Measurements from ENCODE around the gene FGF11.

FGF11 gene
- total RNA-seq = 0 to 0.39 (median 0.24) reads per million in 9 experiments

DNA sequence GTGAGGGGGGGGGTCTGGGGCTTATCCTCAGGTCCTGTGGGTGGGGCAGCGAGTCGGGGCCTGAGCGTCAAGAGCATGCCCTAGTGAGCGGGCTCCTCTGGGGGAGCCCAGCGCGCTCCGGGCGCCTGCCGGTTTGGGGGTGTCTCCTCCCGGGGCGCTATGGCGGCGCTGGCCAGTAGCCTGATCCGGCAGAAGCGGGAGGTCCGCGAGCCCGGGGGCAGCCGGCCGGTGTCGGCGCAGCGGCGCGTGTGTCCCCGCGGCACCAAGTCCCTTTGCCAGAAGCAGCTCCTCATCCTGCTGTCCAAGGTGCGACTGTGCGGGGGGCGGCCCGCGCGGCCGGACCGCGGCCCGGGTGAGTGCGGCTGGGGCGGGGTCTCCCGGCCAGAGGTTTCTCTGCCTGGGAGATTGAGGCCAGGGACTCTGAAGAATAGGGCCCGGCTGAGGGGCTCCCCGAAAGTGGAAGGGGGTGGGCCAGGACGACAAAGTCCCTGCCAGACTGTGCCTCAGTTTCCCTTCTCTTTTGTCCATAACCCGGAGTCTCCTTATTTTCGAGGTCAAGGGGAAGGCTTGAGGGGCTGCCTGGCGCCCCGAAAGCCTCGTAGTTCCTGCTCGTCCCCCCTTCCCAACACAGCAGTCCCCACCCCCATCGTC lies at the start of gene FGF11:
Gene FGF11 (plus strand): TSS at position 51 of the 651 bp plus-strand sequence. CDS start 109 bp downstream, at position 160.
- Mint-ChIP-seq H3K27me3 (peaks cover 52 to 67% of the 10 kb centered on the region in 2 donors), H3K36me3 (ENCODE audit: insufficient read depth) (peaks cover 30% of the 10 kb centered on the region), H3K4me3 (peak within 1 kb of the TSS; percentile 78 to 83), H3K9me3 (no peaks in the 10 kb centered on the region), H3K27ac (peak within 1 kb of the TSS; percentile 16 to 87), H3K4me1 (ENCODE audit: low read depth in 2 of 2) (peaks cover 34 to 41% of the 10 kb centered on the region in 2 donors)
- ATAC-seq (replicated peaks) (no peak), DNase-seq (no peak)

DNA sequence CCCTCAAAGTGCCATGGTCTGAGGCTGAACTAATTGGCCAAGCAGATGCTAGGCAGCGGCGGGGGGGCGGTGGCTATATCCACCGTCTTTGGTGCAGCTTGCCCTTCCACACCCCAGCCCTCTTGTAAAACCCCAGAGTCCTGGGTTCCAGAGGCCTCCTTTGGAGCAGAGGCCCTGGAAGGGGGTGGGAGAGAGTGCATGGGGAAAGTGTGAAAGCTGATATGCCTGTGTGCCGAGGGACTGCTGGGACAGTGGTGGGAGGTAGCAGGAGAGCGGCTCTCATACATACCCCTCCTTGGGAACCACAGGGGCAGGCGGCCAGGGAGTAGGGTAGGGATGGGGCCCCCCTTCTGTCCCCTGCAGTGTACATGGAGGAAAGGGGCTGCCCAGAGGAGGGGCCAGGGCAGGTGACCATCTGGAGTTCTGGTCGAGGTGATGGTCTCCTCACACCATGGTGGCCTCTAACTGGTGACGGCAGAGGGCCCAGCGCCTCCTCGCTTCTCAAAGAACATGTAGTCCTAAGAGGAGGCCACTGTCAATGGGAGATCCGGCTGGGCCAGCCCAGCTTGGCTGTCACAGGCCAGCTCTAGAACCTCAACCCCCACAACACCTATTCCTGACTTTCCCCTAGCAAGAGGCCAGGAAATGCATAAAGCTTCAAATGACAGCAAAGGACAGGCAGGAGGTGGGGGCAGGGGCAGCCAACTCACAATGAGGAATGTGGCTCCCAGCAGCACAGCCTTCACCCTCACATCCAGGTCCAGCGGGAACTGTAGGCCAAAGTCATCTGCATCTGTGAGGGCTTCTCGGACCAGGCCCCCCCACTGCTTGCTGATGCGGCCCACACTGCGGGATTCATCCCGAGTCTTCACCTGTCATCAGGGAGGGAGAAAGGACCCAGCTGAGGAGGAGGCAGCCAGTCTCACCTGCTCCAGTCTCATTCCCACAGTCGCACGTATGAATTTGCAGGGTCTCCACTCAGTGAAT lies 49.1 kb upstream of the FGF11 start:
- no peak for ATAC-seq (replicated peaks)
- DNase-seq = no peak
- Mint-ChIP-seq H3K27me3 (no peaks in the 10 kb centered on the region), H3K27ac (peak overlapping the region; percentile 39 to 71), H3K36me3 (ENCODE audit: insufficient read depth) (peaks cover 29% of the 10 kb centered on the region), H3K9me3 (no peaks in the 10 kb centered on the region), H3K4me3 (no peak overlapping the region), H3K4me1 (ENCODE audit: low read depth in 2 of 2) (peaks cover 22 to 24% of the 10 kb centered on the region in 2 donors)

DNA sequence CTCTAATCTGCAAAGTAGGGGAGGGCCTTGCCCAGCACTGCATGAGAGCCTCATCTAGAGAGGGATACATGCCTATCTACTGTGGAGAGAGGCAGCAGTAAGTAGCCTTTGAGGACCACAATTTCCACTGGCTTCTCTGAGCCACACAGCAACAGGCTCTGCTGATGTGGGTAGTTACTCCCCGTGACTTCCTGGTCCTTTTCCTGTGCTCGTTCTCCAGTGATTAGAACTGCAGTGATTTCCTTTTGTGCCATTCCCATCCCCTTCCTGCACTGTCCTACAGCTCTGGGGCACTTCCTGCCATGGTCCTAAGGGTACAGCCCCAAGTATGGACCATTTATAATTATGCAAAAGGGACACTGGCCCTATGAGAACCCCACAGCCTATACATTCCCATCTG lies 48.0 kb upstream of the FGF11 start:
- no peaks in the 10 kb centered on the region for H3K9me3 Mint-ChIP-seq
- ATAC-seq (replicated peaks) = no peak
- H3K27me3 Mint-ChIP-seq = no peaks in the 10 kb centered on the region
- no peak overlapping the region for H3K4me3 Mint-ChIP-seq
- peaks cover 29% of the 10 kb centered on the region for H3K36me3 Mint-ChIP-seq (ENCODE audit: insufficient read depth)
- peak overlapping the region in 1 of 2 donors; percentile 63 for H3K27ac Mint-ChIP-seq
- DNase-seq = no peak
- H3K4me1 Mint-ChIP-seq (ENCODE audit: low read depth in 2 of 2) = peaks cover 22 to 24% of the 10 kb centered on the region in 2 donors

DNA sequence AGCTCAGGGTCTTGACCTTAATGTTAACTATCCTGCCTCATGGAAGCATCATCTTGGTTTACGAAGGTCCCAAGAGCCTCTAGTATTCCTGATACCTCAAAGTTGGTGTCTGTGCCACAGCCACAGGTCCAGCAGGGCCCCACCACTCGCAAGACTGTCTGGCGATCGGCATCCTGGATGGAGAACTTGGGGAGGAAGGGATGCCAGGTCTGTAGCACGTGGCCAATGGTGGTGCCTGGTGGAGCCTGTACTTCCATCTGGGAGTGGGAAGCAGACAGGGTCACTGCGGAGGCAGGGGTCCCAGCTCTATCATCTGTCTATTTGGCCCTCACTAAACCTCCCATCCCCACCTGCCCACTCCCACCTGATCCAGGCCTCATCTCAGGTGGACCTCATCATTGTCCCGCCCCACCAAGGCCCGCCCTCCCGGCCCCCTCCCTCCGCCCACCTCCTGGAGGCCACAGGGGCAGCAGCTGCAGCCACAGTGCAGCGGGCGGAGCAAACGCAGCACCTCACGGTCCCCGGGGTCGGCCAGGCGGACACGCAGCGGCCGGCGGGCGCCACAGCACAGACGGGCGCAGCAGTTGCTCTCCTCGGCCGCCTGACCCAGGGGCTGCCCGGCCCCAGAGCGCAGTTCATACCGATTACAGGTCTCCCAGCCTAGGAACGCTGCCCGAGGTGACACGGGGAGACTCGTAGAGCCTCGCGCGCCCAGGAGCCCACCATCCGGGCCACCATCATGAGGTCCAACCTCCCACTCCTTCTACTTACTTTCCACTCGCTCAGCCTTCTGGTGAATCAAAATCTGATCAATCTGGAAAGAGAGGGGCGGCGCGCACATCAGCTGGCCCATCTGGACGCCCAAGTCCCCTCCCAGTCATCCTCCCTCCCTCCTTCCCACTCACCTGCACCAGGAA lies 46.4 kb upstream of the FGF11 start:
- Mint-ChIP-seq H3K36me3 (ENCODE audit: insufficient read depth) (peaks cover 24% of the 10 kb centered on the region), H3K4me1 (ENCODE audit: low read depth in 2 of 2) (peaks cover 20 to 24% of the 10 kb centered on the region in 2 donors)
- no peak for ATAC-seq (replicated peaks)

DNA sequence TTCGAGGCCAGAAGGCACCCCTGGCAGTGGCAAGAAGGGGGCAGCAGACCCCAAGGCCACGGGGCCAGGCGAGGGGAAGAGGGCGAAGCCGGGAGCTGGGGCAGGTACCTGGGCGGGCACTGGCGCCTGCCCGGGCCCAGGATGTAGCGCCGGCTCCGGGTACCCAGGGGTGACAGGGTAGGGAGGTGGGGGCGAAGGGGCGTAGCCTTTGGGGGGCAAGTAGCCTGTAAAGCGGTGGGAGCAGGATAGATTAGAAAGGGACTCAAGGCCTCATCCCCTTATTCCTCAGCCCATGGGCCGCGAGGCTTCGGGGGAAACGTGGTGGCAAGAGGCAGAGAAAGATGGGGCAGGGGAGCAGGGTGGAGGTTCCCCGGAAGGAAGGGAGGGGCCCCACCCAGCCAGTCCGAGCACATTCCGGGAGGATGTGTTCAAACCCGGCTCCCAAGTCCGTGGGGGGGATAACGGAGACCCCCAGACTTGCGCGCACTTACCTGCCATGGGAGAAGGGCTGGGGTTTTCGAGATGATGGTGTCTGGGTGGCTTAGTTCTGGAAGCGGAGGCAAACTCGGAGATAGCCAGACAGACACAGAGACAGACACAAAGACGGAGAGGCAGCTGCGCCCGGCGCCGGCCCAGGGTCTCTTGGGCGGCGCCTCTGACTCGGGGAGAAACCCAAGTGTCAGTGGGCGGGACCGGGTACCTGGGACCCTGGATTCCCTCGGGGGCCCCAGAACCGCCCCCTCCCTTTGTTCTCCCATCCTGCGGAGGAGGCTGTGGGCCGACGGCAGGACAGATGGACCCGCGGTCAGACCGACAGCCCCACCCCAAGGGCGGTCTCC lies 45.5 kb upstream of the FGF11 start:
- peaks cover 24% of the 10 kb centered on the region for H3K36me3 Mint-ChIP-seq (ENCODE audit: insufficient read depth)
- no peaks in the 10 kb centered on the region for H3K27me3 Mint-ChIP-seq
- ATAC-seq (replicated peaks) (peak; percentile 72), DNase-seq (peak in 2 of 3 experiments; percentile 69 to 70)
- peak overlapping the region; percentile 92 to 97 for H3K4me3 Mint-ChIP-seq
- peaks cover 20 to 24% of the 10 kb centered on the region in 2 donors for H3K4me1 Mint-ChIP-seq (ENCODE audit: low read depth in 2 of 2)
- peak overlapping the region; percentile 95 to 96 for H3K27ac Mint-ChIP-seq
- no peaks in the 10 kb centered on the region for H3K9me3 Mint-ChIP-seq

More for the DNA sequence above, 46.4 kb upstream of the FGF11 start:
- no peaks in the 10 kb centered on the region for H3K27me3 Mint-ChIP-seq
- peak overlapping the region; percentile 95 to 96 for H3K27ac Mint-ChIP-seq
- no peak for DNase-seq
- H3K9me3 Mint-ChIP-seq = no peaks in the 10 kb centered on the region
- H3K4me3 Mint-ChIP-seq = peak overlapping the region; percentile 92 to 97

DNA sequence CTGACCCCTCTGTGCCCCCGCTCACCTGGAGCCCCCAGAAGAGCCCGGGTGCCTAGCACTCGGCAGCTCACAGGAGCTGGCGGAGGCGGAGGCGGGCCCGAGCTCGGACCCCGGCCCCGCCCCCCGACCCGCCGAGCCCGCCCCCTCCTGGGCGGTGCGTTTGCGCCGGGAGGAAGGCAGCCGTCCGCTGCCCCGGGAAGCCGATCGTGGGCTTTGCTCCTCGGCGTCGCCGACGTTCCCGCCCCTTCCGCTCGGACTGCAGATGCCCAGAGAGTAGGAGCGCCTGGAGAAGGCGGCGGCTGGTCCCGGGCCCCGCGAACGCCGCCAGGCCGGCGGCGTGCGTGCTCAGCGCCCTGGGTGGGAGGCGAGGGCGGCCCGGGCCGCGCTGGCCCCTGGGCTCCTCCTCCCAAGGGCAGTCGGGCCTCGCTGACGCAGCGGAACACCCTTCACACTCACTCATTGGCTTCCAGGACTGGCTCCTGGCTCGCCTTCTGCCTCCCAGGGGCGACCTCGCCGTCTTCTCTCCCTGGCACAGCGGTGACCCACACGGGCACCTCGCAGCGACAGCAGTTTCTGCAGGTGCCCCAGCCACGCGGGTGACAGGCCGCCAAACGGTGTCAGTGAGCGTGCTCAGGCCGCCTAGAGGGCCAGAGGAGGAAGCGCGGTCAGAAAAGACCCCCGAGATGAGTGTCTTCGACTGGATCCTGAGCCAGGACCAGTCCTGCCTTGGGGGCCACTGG lies 44.7 kb upstream of the FGF11 start, which contains the start of gene PLSCR3:
Gene PLSCR3 (minus strand): TSS at position 74 of the 740 bp plus-strand sequence. CDS start 415 bp downstream, outside the sequence.
- Mint-ChIP-seq H3K4me3 (peak within 1 kb of the TSS; percentile 92 to 97), H3K4me1 (ENCODE audit: low read depth in 2 of 2) (peaks cover 20 to 24% of the 10 kb centered on the region in 2 donors), H3K36me3 (ENCODE audit: insufficient read depth) (peaks cover 20% of the 10 kb centered on the region), H3K9me3 (no peaks in the 10 kb centered on the region), H3K27me3 (no peaks in the 10 kb centered on the region), H3K27ac (peak within 1 kb of the TSS; percentile 95 to 96)
- ATAC-seq (replicated peaks) (peak; percentile 86), DNase-seq (peak; percentile 78 to 82 (median 82))

DNA sequence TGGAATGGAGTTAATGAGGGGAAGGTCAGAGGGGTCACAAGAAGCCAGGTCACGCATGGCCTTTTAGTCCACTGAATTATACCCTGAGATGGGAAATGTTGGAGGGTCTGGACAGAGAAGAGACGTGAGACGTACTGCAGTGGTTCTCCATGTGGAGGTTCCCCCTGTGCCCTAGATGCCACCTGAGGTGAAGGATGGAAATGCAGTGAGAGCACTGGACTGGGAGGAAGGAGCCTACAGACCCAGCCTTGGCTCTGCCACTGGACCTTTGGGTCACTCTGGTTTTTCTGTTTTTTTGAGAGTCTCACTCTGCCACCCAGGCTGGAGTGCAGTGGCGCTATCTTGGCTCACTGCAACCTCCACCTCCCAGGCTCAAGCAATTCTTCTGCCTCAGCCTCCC lies 43.2 kb upstream of the FGF11 start:
- H3K4me1 Mint-ChIP-seq (ENCODE audit: low read depth in 2 of 2) = peaks cover 15 to 21% of the 10 kb centered on the region in 2 donors
- H3K36me3 Mint-ChIP-seq (ENCODE audit: insufficient read depth) = peaks cover 12% of the 10 kb centered on the region
- no peak overlapping the region for H3K4me3 Mint-ChIP-seq
- H3K9me3 Mint-ChIP-seq = no peaks in the 10 kb centered on the region
- no peak overlapping the region for H3K27ac Mint-ChIP-seq
- ATAC-seq (replicated peaks) = no peak
- no peaks in the 10 kb centered on the region for H3K27me3 Mint-ChIP-seq
- DNase-seq = no peak

DNA sequence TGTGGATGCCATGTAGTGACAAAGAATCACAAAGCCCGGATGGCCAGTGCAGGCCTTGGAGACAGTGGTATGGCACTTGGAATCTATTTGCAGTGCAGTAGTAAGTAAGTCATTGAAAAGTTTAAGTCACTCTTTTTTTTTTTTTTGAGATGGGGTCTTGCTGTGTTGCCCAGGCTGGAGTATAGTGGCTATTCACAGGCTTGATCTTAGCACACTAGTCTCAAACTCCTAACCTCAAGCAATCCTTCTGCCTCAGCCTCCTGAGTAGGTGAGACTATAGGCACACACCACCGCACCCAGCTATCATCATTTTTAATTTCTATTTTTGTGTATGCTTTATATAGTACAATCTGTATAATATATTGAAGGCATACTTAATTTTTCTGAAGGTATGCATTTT lies 40.7 kb upstream of the FGF11 start:
- Mint-ChIP-seq H3K4me3 (no peak overlapping the region), H3K4me1 (ENCODE audit: low read depth in 2 of 2) (peaks cover 12 to 16% of the 10 kb centered on the region in 2 donors), H3K36me3 (ENCODE audit: insufficient read depth) (peaks cover 3% of the 10 kb centered on the region), H3K9me3 (no peaks in the 10 kb centered on the region), H3K27ac (no peak overlapping the region), H3K27me3 (no peaks in the 10 kb centered on the region)
- ATAC-seq (replicated peaks) = no peak
- DNase-seq = no peak

DNA sequence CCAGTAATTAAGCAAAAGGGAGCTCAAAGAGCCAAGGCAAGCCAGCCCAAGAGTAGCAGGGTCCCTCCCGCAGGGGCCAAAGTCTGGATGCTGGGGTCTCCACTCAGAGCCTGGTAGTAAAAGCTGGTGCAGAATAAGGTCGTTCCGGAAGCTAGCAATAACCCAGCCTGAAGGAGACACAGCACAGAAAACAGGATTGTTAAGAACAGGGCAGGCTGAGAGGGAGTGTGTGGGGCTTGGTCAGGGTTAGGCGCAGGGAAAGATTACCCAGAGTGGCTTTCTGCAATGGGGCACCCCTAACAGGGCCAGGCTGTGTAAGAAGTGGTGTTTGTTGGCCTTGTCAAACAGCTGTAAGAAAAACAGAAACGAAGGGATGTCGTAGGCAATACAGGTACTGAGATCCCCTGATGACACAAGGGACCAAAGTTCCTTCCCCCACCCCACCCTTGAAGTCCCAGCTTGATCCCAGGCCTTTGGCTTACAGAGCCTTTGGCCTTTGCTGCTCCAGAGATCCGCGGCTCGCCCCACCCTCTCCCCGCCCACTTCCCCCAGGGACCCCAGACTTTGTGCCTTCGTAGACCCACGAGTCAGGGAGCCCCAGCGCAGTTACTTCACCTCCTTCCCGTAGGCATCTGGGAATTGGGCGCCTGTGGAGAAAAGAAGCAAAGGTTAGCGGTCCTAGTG lies 36.1 kb upstream of the FGF11 start:
- Mint-ChIP-seq H3K9me3 (no peaks in the 10 kb centered on the region), H3K27ac (peak overlapping the region in 1 of 2 donors; percentile 92)
- no peak for ATAC-seq (replicated peaks)

DNA sequence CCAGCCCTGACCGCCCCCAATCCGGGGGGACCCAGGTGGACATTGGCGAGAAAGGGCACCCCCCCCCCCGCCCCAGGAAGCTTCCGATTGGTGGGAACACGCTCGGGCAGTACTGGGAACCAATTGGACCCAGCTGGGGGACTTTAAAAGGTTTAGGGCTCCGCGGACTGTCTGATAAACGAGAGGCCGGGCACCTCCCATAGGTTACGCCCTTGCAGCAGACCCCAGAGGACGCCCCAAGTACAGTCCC lies 35.7 kb upstream of the FGF11 start:
- peaks cover 18% of the 10 kb centered on the region for H3K36me3 Mint-ChIP-seq (ENCODE audit: insufficient read depth)
- ATAC-seq (replicated peaks) (peak; percentile 19), DNase-seq (no peak)
- H3K27me3 Mint-ChIP-seq = no peaks in the 10 kb centered on the region
- peak overlapping the region; percentile 91 to 95 for H3K4me3 Mint-ChIP-seq
- H3K27ac Mint-ChIP-seq = peak overlapping the region in 1 of 2 donors; percentile 92
- peaks cover 10 to 13% of the 10 kb centered on the region in 2 donors for H3K4me1 Mint-ChIP-seq (ENCODE audit: low read depth in 2 of 2)
- H3K9me3 Mint-ChIP-seq = no peaks in the 10 kb centered on the region

More for the DNA sequence above, 36.1 kb upstream of the FGF11 start:
- H3K27me3 Mint-ChIP-seq = no peaks in the 10 kb centered on the region
- H3K4me3 Mint-ChIP-seq = peak overlapping the region; percentile 91 to 95
- DNase-seq = no peak
- H3K4me1 Mint-ChIP-seq (ENCODE audit: low read depth in 2 of 2) = peaks cover 10 to 13% of the 10 kb centered on the region in 2 donors
- peaks cover 18% of the 10 kb centered on the region for H3K36me3 Mint-ChIP-seq (ENCODE audit: insufficient read depth)

DNA sequence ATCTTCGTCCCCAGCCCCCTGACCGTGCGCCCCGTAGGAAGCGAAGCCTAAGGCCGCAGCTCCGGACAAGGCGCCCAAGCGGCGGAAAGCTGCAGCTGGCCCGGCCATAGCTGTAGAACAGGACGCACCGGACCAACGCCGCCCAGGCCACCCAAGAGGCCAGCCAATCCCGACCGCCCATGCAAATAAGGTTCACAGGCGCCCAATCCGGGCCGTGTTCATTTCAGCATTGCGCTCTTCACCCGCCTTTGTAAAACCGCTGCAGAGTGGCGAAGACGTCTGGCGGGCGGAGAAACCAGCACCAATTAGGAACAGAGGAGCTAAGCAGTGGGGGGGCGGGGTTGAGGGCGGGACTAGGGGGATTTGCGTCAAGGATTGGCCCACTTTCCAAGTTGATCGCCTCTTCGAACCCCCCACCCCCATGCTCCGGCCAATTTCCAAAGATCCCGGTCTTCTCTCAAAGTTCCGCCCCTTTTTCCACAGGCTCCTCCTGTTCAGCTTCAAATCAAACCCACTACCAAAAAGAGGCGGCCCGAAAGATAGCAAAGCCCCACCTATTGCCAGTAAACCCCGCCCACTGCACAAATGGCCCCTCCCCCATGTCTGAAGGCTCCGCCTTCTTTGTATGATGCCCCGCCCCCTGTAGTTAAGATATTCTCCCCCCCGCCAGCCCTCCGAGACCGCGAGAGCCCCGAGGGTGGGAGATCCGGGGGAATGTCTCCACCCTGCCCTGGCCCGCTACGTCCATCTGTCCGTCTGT lies 35.2 kb upstream of the FGF11 start, which contains the start of gene TMEM256:
Gene TMEM256 (minus strand): TSS at position 121 of the 760 bp plus-strand sequence. CDS start 13 bp downstream, at position 108.
- peak within 1 kb of the TSS; percentile 88 to 92 for H3K27ac Mint-ChIP-seq
- H3K4me1 Mint-ChIP-seq (ENCODE audit: low read depth in 2 of 2) = peaks cover 10 to 13% of the 10 kb centered on the region in 2 donors
- no peaks in the 10 kb centered on the region for H3K27me3 Mint-ChIP-seq

More for the DNA sequence above, 35.2 kb upstream of the FGF11 start, which contains the start of gene TMEM256:
- peak; percentile 88 to 91 (median 89) for DNase-seq
- peak; percentile 87 for ATAC-seq (replicated peaks)
- Mint-ChIP-seq H3K9me3 (no peaks in the 10 kb centered on the region), H3K4me3 (peak within 1 kb of the TSS; percentile 91 to 95), H3K36me3 (ENCODE audit: insufficient read depth) (peaks cover 18% of the 10 kb centered on the region)
